Peyer's patch (tissue), 4 donors: ENCODE measurements around the gene KIAA1755.

ENCODE experiments used
- POLR2A ChIP-seq, 2 donors: fragments of 450-650 bp; IDR thresholded peaks; one replicate each; pipeline ENCODE4 v1.5.1; 2017; ENCODE audit warnings: antibody characterized with exemption in 2 of 2, mild to moderate bottlenecking in 2 of 2, moderate library complexity in 2 of 2
- TF ChIP-seq, protein P1 (sequence below), 6 experiments: fragments of 450-650 bp in 4 of 6; fragments of 200-600 bp in 2 of 6; sonication (generic) in 1 of 6; IDR thresholded peaks; one replicate each; pipeline ENCODE4 v1.5.1; 2017 to 2019; ENCODE audit warnings: antibody characterized with exemption in 6 of 6, mild to moderate bottlenecking in 3 of 6, moderate library complexity in 1 of 6

DNA sequence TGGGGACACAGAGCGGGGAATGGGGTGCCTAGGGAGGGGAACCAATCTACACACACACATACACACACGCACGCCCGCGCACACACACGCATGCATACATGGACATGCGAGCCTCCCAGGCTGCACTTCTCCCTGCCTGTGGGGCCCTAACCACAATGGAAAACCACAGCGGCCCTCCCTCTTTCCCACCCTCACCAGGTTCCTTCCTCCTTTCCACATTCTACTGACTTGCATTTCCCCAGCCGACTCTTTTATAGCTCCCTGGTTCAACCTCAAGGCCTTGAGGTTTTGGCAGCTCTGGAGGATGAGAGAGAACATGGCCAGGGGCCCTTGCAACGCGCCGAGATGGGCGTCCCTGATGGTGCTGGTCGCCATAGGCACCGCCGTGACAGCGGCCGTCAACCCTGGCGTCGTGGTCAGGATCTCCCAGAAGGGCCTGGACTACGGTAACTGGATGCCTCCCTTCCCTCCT is 43.4 kb upstream of the KIAA1755 start, which contains the start of gene BPI:
- TF ChIP-seq, protein P1, sequence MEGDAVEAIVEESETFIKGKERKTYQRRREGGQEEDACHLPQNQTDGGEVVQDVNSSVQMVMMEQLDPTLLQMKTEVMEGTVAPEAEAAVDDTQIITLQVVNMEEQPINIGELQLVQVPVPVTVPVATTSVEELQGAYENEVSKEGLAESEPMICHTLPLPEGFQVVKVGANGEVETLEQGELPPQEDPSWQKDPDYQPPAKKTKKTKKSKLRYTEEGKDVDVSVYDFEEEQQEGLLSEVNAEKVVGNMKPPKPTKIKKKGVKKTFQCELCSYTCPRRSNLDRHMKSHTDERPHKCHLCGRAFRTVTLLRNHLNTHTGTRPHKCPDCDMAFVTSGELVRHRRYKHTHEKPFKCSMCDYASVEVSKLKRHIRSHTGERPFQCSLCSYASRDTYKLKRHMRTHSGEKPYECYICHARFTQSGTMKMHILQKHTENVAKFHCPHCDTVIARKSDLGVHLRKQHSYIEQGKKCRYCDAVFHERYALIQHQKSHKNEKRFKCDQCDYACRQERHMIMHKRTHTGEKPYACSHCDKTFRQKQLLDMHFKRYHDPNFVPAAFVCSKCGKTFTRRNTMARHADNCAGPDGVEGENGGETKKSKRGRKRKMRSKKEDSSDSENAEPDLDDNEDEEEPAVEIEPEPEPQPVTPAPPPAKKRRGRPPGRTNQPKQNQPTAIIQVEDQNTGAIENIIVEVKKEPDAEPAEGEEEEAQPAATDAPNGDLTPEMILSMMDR (IDR thresholded peaks at IDR 0.05) = no peak
- no peak for TF ChIP-seq POLR2A (IDR thresholded peaks at IDR 0.05)
